GM19395 (cell line): ENCODE data around the gene IL34.
"Not testable (repeated sequence)": the region's sequence is repeated elsewhere in the genome, so short reads cannot be mapped to it uniquely, and the experiment has no call there.

Source experiments
- ATAC-seq: cut with Tn5 transposase; IDR thresholded peaks from one replicate; pipeline ENCODE4 v1.9.1; 2021; ENCODE audit warnings: mild to moderate bottlenecking, moderate library complexity; ENCODE audit not compliant: unreplicated experiment

The IL34 gene

GRCh38 chr16:70656712-70657263, 10.4 kb downstream of the IL34 start:
- ATAC-seq: no peak

GRCh38 chr16:70657956-70658355, 11.6 kb downstream of the IL34 start:
- no peak for ATAC-seq

GRCh38 chr16:70658921-70659320, 12.6 kb downstream of the IL34 start:
- no peak for ATAC-seq

- ATAC-seq: no peak
These were observed 13.2 kb downstream of the IL34 start for GRCh38 chr16:70659546-70659945.

- no peak for ATAC-seq
These were observed 13.8 kb downstream of the IL34 start for GRCh38 chr16:70659953-70660671.

GRCh38 chr16:70660672-70661350, 14.5 kb downstream of the IL34 start:
- ATAC-seq: no peak

GRCh38 chr16:70661534-70661917, 15.2 kb downstream of the IL34 start:
- no peak for ATAC-seq

GRCh38 chr16:70661918-70662641, 15.7 kb downstream of the IL34 start:
- no peak for ATAC-seq

- ATAC-seq: no peak
These were observed 16.7 kb downstream of the IL34 start for GRCh38 chr16:70662991-70663523.

GRCh38 chr16:70663524-70664324, 17.4 kb downstream of the IL34 start:
- ATAC-seq: no peak

- no peak for ATAC-seq
These were observed 18.2 kb downstream of the IL34 start for GRCh38 chr16:70664325-70665112.

- ATAC-seq: no peak
These were observed 18.8 kb downstream of the IL34 start for GRCh38 chr16:70665113-70665694.

- no peak for ATAC-seq
These were observed 19.7 kb downstream of the IL34 start for GRCh38 chr16:70665806-70666735.

- no peak for ATAC-seq
These were observed 23.8 kb downstream of the IL34 start for GRCh38 chr16:70670175-70670574.

GRCh38 chr16:70670938-70671337, 24.6 kb downstream of the IL34 start:
- ATAC-seq: not testable (repeated sequence)

GRCh38 chr16:70674221-70675014, 28.1 kb downstream of the IL34 start:
- ATAC-seq: no peak

GRCh38 chr16:70675851-70676513, 29.6 kb downstream of the IL34 start:
- no peak for ATAC-seq
